IMR-90 (cell line): Measurements from ENCODE around the gene OR8D1. TPM values are rescaled to one million over a fixed set of nuclear protein-coding genes. Genes with fewer than 3 reads are reported as not detected.

Source experiments
- ATAC-seq: fragments of 200-7000 bp; cut with Tn5 transposase; 2 replicates; pipeline ENCODE4 v1.9.1; 2020; ENCODE audit warnings: low read depth, mild to moderate bottlenecking, moderate library complexity
- BruUV-seq: library from RNA; stranded (reverse); fragments of 400-500 nt; replicated peaks from 2 replicates; lab custom pipeline; 2021; lab: Mats Ljungman, UMichigan
- CTCF ChIA-PET: fragments of 300-600 bp; formaldehyde crosslinking; extraction: SDS; loops from one replicate; lab custom pipeline; 2021; ENCODE audit warnings: antibody characterized with exemption; lab: Yijun Ruan, JAX
- POLR2A ChIA-PET: fragments of 300-600 bp; sonication (Branson Sonifier 250); formaldehyde crosslinking; loops from one replicate; lab custom pipeline; 2022; ENCODE audit warnings: antibody characterized with exemption; ENCODE audit not compliant: unreplicated experiment; lab: Charles Lee
- DNase-seq: peaks from one replicate; pipeline ENCODE4 v3.0.0; 2013
- H2AFZ ChIP-seq: replicated peaks from 2 replicates; pipeline ENCODE3; 2013; ENCODE audit warnings: low read length, mild to moderate bottlenecking; ENCODE audit not compliant: poor library complexity
- H2AK5ac ChIP-seq: 2 replicates; pipeline ENCODE4 v1.6.1; 2013; ENCODE audit warnings: low read depth, low read length, inconsistent platforms
- H2AK9ac ChIP-seq: replicated peaks from 2 replicates; pipeline ENCODE3; 2013; ENCODE audit warnings: mild to moderate bottlenecking, low read depth, low read length, moderate library complexity; ENCODE audit not compliant: poor library complexity
- H2BK120ac ChIP-seq: 2 replicates; pipeline ENCODE4 v1.6.1; 2013; ENCODE audit warnings: low read depth, low read length, inconsistent platforms
- H2BK15ac ChIP-seq: 3 replicates; pipeline ENCODE4 v1.6.1; 2013; ENCODE audit warnings: low read depth, low read length, inconsistent platforms
- H2BK20ac ChIP-seq: 2 replicates; pipeline ENCODE4 v1.6.1; 2013; ENCODE audit warnings: low read depth, mild to moderate bottlenecking, inconsistent platforms, low read length, moderate library complexity
- H2BK5ac ChIP-seq: 2 replicates; pipeline ENCODE4 v1.6.1; 2013; ENCODE audit warnings: mild to moderate bottlenecking, low read depth, low read length, inconsistent platforms; ENCODE audit not compliant: poor library complexity, severe bottlenecking
- H3K14ac ChIP-seq: replicated peaks from 2 replicates; pipeline ENCODE4 v1.6.1; 2013; ENCODE audit warnings: low read depth, low read length, inconsistent platforms
- H3K18ac ChIP-seq: 2 replicates; pipeline ENCODE4 v1.6.1; 2013; ENCODE audit warnings: low read depth, low read length, control low read depth
- H3K23ac ChIP-seq: 2 replicates; pipeline ENCODE4 v1.6.1; 2013; ENCODE audit warnings: low read depth, low read length, inconsistent platforms
- H3K27ac ChIP-seq: 2 replicates; pipeline ENCODE4 v1.5.1; 2013; ENCODE audit warnings: mild to moderate bottlenecking, control low read depth, low read length; ENCODE audit not compliant: insufficient read depth
- H3K27me3 ChIP-seq: 2 replicates; pipeline ENCODE4 v1.6.1; 2013; ENCODE audit warnings: low read length; ENCODE audit not compliant: control insufficient read depth, insufficient read depth
- H3K36me3 ChIP-seq: 2 replicates; pipeline ENCODE4 v1.6.1; 2013; ENCODE audit warnings: low read length, mixed read lengths; ENCODE audit not compliant: control insufficient read depth, insufficient read depth
- H3K4ac ChIP-seq: 2 replicates; pipeline ENCODE4 v1.6.1; 2013; ENCODE audit warnings: low read depth, low read length, inconsistent platforms
- H3K4me1 ChIP-seq: 2 replicates; pipeline ENCODE4 v1.6.1; 2013; ENCODE audit warnings: low read length, mixed read lengths; ENCODE audit not compliant: control insufficient read depth, insufficient read depth
- H3K4me2 ChIP-seq: 2 replicates; pipeline ENCODE4 v1.6.1; 2013; ENCODE audit warnings: low read depth, mild to moderate bottlenecking, control low read depth, low read length, moderate library complexity
- H3K4me3 ChIP-seq: 2 replicates; pipeline ENCODE4 v1.5.1; 2013; ENCODE audit warnings: low read depth, mild to moderate bottlenecking, control low read depth, low read length, moderate library complexity; ENCODE audit not compliant: insufficient read depth
- H3K56ac ChIP-seq: 2 replicates; pipeline ENCODE4 v1.6.1; 2013; ENCODE audit warnings: low read length, inconsistent platforms; ENCODE audit not compliant: insufficient read depth; ENCODE audit errors: extremely low read depth
- H3K79me1 ChIP-seq, 2 experiments: 2 replicates each; pipeline ENCODE4 v1.6.1; 2013; ENCODE audit warnings: low read length in 2 of 2, inconsistent platforms in 1 of 2, low read depth in 1 of 2
- H3K9ac ChIP-seq: 2 replicates; pipeline ENCODE4 v1.6.1; 2013; ENCODE audit warnings: low read depth, low read length, control low read depth
- H3K9me1 ChIP-seq: 2 replicates; pipeline ENCODE4 v1.6.1; 2013; ENCODE audit warnings: low read length, inconsistent platforms; ENCODE audit not compliant: insufficient read depth
- H3K9me3 ChIP-seq: 2 replicates; pipeline ENCODE4 v1.6.1; 2013; ENCODE audit warnings: low read length; ENCODE audit not compliant: control insufficient read depth, insufficient read depth
- H4K20me1 ChIP-seq: 2 replicates; pipeline ENCODE4 v1.6.1; 2013; ENCODE audit warnings: low read length, inconsistent platforms; ENCODE audit not compliant: insufficient read depth
- H4K5ac ChIP-seq: 2 replicates; pipeline ENCODE4 v1.6.1; 2013; ENCODE audit warnings: mild to moderate bottlenecking, low read depth, low read length, control low read depth
- H4K8ac ChIP-seq, 2 experiments: 2 replicates each; pipeline ENCODE4 v1.6.1; 2013; ENCODE audit warnings: low read depth in 2 of 2, low read length in 2 of 2, control low read depth in 1 of 2, inconsistent platforms in 1 of 2
- H4K91ac ChIP-seq: 2 replicates; pipeline ENCODE4 v1.6.1; 2013; ENCODE audit warnings: low read depth, low read length, inconsistent platforms; ENCODE audit not compliant: insufficient read depth
- BHLHE40 ChIP-seq: fragments of 150-350 bp; IDR thresholded peaks from 2 replicates; pipeline ENCODE4 v1.6.1; 2016; ENCODE audit warnings: mild to moderate bottlenecking, low read depth, low read length
- CEBPB ChIP-seq: IDR thresholded peaks from 2 replicates; pipeline ENCODE4 v1.6.1; 2012; ENCODE audit warnings: low read depth, low read length, improper control_type of control experiment
- CHD1 ChIP-seq: IDR thresholded peaks from 2 replicates; pipeline ENCODE4 v1.6.1; 2012; ENCODE audit warnings: low read depth, low read length, improper control_type of control experiment
- FOS ChIP-seq: fragments of 150-350 bp; IDR thresholded peaks from 2 replicates; pipeline ENCODE4 v1.6.1; 2016; ENCODE audit warnings: low read depth, low read length
- MAFK ChIP-seq: IDR thresholded peaks from 2 replicates; pipeline ENCODE4 v1.6.1; 2012; ENCODE audit warnings: low read depth, low read length, improper control_type of control experiment
- MAZ ChIP-seq: IDR thresholded peaks from 2 replicates; pipeline ENCODE4 v1.6.1; 2012; ENCODE audit warnings: low read depth, mild to moderate bottlenecking, low read length, improper control_type of control experiment, moderate library complexity, borderline replicate concordance
- MXI1 ChIP-seq: IDR thresholded peaks from 2 replicates; pipeline ENCODE4 v1.6.1; 2012; ENCODE audit warnings: low read depth, mild to moderate bottlenecking, low read length, moderate library complexity, borderline replicate concordance
- NFE2L2 ChIP-seq: fragments of 150-350 bp; IDR thresholded peaks from 2 replicates; pipeline ENCODE4 v1.6.1; 2016; ENCODE audit warnings: low read depth, mild to moderate bottlenecking, low read length
- POLR2A ChIP-seq: IDR thresholded peaks from 2 replicates; pipeline ENCODE4 v1.6.1; 2012; ENCODE audit warnings: mild to moderate bottlenecking, low read depth, low read length
- RAD21 ChIP-seq: IDR thresholded peaks from 2 replicates; pipeline ENCODE4 v1.6.1; 2012; ENCODE audit warnings: low read length, improper control_type of control experiment
- RFX5 ChIP-seq: IDR thresholded peaks from 2 replicates; pipeline ENCODE4 v1.8.0; 2012; ENCODE audit warnings: low read depth, mild to moderate bottlenecking, low read length, moderate library complexity
- SMC3 ChIP-seq: fragments of 150-350 bp; IDR thresholded peaks from 2 replicates; pipeline ENCODE4 v1.6.1; 2016; ENCODE audit warnings: low read depth, mild to moderate bottlenecking, antibody characterized with exemption, low read length, moderate library complexity
- WGBS, 2 experiments: methylation state at CpG; one replicate each; pipeline versions ENCODE4 v1.1.5 to v1.1.7; 2013; ENCODE audit warnings: missing lambda C conversion rate in 2 of 2; ENCODE audit not compliant: insufficient read length in 1 of 2; ENCODE audit errors: extremely low coverage in 2 of 2; 5-methylcytosine and 5-hydroxymethylcytosine counted together
- dilution Hi-C: fragments of 300-500 bp; cut with HindIII; formaldehyde crosslinking; loops from one replicate; pipeline ENCODE4 v1.14.3; 2018; ENCODE audit warnings: low sequenced_read_pairs; ENCODE audit not compliant: unreplicated experiment
- in situ Hi-C: fragments of 300-500 bp; cut with MboI; formaldehyde crosslinking; loops from 3 replicates; pipeline ENCODE4 v1.14.3; 2019; ENCODE audit warnings: low sequenced_read_pairs, inconsistent platforms, mixed read lengths
- intact Hi-C: fragments of 100-400 bp; cut with micrococcal nuclease; formaldehyde crosslinking; loops from 2 replicates; pipeline ENCODE4 v1.10.0; 2022
- polyA plus RNA-seq, 3 experiments: library from polyadenylated mRNA; depleted of rRNA; stranded (reverse); fragments of >200 nt; gene quantifications; 2 replicates each; pipeline ENCODE4 v1.2.3, GENCODE V29; 2012; ENCODE audit warnings: low replicate concordance in 1 of 3
- total RNA-seq: library from RNA; depleted of rRNA; stranded (reverse); fragments of >200 nt; gene quantifications from 2 replicates; pipeline ENCODE4 v1.2.3, GENCODE V29; 2012
- TF ChIP-seq, protein P1 (sequence below): fragments of 150-350 bp; IDR thresholded peaks from 2 replicates; pipeline ENCODE4 v1.6.1; 2016; ENCODE audit warnings: low read depth, mild to moderate bottlenecking, low read length, moderate library complexity, borderline replicate concordance
- TF ChIP-seq, protein P2 (sequence below): conservative IDR thresholded peaks from 2 replicates; pipeline ENCODE4 v1.5.1; 2012; ENCODE audit warnings: mild to moderate bottlenecking, low read depth, low read length, improper control_type of control experiment
- TF ChIP-seq, protein P3 (sequence below): fragments of 150-350 bp; IDR thresholded peaks from 2 replicates; pipeline ENCODE4 v1.6.1; 2017; ENCODE audit warnings: mild to moderate bottlenecking, antibody characterized with exemption, low read length, low read depth

OR8D1 gene
- total and polyA plus RNA-seq, 2 of the 4 experiments (the other 2 are of a cell fraction): not detected

DNA sequence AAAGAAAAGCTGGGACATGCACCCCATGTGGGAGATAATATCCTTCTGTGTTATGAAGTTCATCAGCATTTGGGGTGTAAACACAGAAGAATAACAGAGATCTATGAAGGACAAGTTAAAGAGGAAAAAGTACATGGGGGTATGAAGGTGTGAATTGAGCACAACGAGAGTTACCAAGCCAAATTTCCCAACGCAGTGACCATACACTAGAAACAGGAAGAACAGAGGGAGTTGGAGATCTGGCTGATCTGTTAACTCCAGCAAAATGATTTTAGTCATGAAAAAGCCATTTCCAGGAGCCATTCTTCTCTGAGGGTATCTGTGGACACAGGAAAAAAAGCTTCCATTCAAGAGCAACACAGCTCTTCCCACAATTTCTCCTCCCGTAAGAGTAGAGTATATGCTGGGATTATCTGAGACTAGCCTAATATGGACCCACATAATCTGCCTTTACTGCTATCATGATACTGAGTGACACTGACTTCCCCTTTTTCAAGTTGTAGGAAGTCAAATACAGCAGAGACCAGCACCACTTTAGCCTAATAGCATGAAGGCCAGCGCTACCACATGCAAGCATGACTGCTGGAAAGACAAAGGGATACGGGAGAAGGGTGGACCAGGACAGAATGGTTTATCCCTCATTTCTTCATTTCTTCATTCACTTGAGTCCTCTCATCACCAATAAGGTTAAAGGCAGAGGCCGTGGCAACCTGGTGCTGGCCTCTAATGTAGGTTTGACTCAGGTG, 25.8 kb upstream of the OR8D1 start:
- intact Hi-C loops: no loop called here
- Histone ChIP-seq H3K14ac (no peak overlapping the region), H4K20me1 (no peaks in the 10 kb centered on the region), H3K56ac (no peak overlapping the region), H3K27ac (no peak overlapping the region), H3K23ac (no peak overlapping the region), H3K27me3 (no peaks in the 10 kb centered on the region), H3K9me1 (no peaks in the 10 kb centered on the region), H2BK20ac (no peak overlapping the region), H3K9me3 (no peaks in the 10 kb centered on the region), H2BK120ac (no peak overlapping the region), H3K79me1 (no peaks in the 10 kb centered on the region), H4K91ac (no peak overlapping the region), H4K5ac (no peak overlapping the region), H3K4ac (no peak overlapping the region), H2BK15ac (no peak overlapping the region), H2AK9ac (no peak overlapping the region), H2AFZ (no peak overlapping the region), H4K8ac (no peak overlapping the region), H3K9ac (no peak overlapping the region), H3K36me3 (no peaks in the 10 kb centered on the region), H3K4me3 (no peak overlapping the region), H2BK5ac (no peak overlapping the region), H3K4me1 (no peaks in the 10 kb centered on the region), H2AK5ac (no peak overlapping the region), H3K18ac (no peak overlapping the region), H3K4me2 (no peak overlapping the region)
- dilution Hi-C loops: no loop called here
- ATAC-seq: no peak
- TF ChIP-seq, protein P1, sequence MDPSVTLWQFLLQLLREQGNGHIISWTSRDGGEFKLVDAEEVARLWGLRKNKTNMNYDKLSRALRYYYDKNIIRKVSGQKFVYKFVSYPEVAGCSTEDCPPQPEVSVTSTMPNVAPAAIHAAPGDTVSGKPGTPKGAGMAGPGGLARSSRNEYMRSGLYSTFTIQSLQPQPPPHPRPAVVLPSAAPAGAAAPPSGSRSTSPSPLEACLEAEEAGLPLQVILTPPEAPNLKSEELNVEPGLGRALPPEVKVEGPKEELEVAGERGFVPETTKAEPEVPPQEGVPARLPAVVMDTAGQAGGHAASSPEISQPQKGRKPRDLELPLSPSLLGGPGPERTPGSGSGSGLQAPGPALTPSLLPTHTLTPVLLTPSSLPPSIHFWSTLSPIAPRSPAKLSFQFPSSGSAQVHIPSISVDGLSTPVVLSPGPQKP: no peak
- TF ChIP-seq CEBPB (no peak), NFE2L2 (no peak), MAZ (no peak), FOS (no peak), POLR2A (no peak), CHD1 (no peak), RFX5 (no peak), BHLHE40 (no peak), MAFK (no peak), SMC3 (no peak), RAD21 (no peak), MXI1 (no peak)
- TF ChIP-seq, protein P2, sequence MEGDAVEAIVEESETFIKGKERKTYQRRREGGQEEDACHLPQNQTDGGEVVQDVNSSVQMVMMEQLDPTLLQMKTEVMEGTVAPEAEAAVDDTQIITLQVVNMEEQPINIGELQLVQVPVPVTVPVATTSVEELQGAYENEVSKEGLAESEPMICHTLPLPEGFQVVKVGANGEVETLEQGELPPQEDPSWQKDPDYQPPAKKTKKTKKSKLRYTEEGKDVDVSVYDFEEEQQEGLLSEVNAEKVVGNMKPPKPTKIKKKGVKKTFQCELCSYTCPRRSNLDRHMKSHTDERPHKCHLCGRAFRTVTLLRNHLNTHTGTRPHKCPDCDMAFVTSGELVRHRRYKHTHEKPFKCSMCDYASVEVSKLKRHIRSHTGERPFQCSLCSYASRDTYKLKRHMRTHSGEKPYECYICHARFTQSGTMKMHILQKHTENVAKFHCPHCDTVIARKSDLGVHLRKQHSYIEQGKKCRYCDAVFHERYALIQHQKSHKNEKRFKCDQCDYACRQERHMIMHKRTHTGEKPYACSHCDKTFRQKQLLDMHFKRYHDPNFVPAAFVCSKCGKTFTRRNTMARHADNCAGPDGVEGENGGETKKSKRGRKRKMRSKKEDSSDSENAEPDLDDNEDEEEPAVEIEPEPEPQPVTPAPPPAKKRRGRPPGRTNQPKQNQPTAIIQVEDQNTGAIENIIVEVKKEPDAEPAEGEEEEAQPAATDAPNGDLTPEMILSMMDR: no peak
- TF ChIP-seq, protein P3, sequence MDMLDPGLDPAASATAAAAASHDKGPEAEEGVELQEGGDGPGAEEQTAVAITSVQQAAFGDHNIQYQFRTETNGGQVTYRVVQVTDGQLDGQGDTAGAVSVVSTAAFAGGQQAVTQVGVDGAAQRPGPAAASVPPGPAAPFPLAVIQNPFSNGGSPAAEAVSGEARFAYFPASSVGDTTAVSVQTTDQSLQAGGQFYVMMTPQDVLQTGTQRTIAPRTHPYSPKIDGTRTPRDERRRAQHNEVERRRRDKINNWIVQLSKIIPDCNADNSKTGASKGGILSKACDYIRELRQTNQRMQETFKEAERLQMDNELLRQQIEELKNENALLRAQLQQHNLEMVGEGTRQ: no peak
- WGBS, 2 experiments: no CpG with 5 or more reads among the region's 6 CpGs
- no peak for DNase-seq
- no TSS peak for BruUV-seq
- ChIA-PET CTCF (no interaction called here), POLR2A (no interaction called here)
- in situ Hi-C loops: no loop called here
